ENCODE measurements around the gene KLK14.

KLK14 gene

DNA sequence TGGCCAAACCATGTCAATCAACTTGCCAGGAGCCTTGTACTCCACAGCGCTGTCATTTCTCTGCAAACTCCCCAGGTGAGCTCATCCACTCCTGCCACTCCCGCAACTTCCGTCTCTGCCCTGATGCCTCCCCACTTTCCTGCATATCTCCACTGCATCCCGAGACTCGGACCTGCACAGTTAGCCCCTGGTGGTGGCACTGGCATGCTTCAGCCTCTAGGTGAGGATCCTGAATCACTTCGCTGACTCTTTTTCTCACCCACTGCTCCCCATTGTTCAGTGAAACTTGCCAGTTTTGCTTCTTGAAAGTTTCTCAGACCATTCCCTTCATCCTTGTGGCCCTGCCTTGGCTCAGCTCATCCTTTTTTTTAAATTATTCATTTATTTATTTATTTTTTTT, 28.9 kb upstream of the KLK14 start:
- Histone ChIP-seq H3K9me3 (ENCODE audit: insufficient read depth, low read depth, low read length) (no peaks in the 10 kb centered on the region), H3K4me1 (ENCODE audit: insufficient read depth, low read length, poor library complexity, severe bottlenecking) (peaks cover 12% of the 10 kb centered on the region), H3K36me3 (ENCODE audit: insufficient read depth, low read length) (no peaks in the 10 kb centered on the region), H2AFZ (ENCODE audit: low read length) (no peak overlapping the region; the same call in 1 of the 2 replicates), H3K79me2 (ENCODE audit: insufficient read depth, low read length) (peaks cover 14% of the 10 kb centered on the region), H3K9me2 (replicated peaks; ENCODE audit: low read depth, low read length) (no peaks in the 10 kb centered on the region), H3K4me2 (ENCODE audit: low read depth, low read length, poor library complexity, severe bottlenecking) (no peak overlapping the region), H3F3A (ENCODE audit: low read depth) (no peaks in the 10 kb centered on the region), H3K27me3 (ENCODE audit: insufficient read depth, low read length, poor library complexity, severe bottlenecking) (no peaks in the 10 kb centered on the region), H3K9ac (ENCODE audit: low read depth, low read length, poor library complexity, severe bottlenecking) (no peak overlapping the region), H3K4me3 (ENCODE audit: low read length, poor library complexity, severe bottlenecking) (no peak overlapping the region), H4K20me1 (ENCODE audit: insufficient read depth, low read length, poor library complexity, severe bottlenecking) (no peaks in the 10 kb centered on the region)
- TF ChIP-seq, protein P1, sequence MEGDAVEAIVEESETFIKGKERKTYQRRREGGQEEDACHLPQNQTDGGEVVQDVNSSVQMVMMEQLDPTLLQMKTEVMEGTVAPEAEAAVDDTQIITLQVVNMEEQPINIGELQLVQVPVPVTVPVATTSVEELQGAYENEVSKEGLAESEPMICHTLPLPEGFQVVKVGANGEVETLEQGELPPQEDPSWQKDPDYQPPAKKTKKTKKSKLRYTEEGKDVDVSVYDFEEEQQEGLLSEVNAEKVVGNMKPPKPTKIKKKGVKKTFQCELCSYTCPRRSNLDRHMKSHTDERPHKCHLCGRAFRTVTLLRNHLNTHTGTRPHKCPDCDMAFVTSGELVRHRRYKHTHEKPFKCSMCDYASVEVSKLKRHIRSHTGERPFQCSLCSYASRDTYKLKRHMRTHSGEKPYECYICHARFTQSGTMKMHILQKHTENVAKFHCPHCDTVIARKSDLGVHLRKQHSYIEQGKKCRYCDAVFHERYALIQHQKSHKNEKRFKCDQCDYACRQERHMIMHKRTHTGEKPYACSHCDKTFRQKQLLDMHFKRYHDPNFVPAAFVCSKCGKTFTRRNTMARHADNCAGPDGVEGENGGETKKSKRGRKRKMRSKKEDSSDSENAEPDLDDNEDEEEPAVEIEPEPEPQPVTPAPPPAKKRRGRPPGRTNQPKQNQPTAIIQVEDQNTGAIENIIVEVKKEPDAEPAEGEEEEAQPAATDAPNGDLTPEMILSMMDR (conservative IDR thresholded peaks at IDR 0.05; ENCODE audit: low read length): peak; percentile 38
- no peak for TF ChIP-seq EZH2phosphoT487 (IDR thresholded peaks at IDR 0.05; ENCODE audit: borderline replicate concordance)

DNA sequence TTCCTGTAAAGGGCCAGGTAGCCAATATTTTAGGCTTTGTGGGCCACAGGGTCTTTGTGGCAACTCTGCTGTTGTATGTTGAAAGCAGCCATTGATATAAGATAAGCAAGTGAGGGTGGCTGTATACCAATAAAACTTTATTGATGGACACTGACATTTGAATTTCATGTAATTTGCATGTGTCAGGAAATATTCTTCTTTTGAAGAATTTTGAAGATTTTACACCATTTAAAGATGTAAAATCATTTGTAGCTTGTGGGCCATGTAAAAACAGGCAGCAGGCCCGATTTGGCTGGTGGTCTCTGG, 27.9 kb upstream of the KLK14 start:
- TF ChIP-seq, protein P1 (conservative IDR thresholded peaks at IDR 0.05; ENCODE audit: low read length): no peak
- no peak for TF ChIP-seq EZH2phosphoT487 (IDR thresholded peaks at IDR 0.05; ENCODE audit: borderline replicate concordance)
- Histone ChIP-seq H3K4me3 (ENCODE audit: low read length, poor library complexity, severe bottlenecking) (no peak overlapping the region), H3K4me1 (ENCODE audit: insufficient read depth, low read length, poor library complexity, severe bottlenecking) (peaks cover 16% of the 10 kb centered on the region), H3K27me3 (ENCODE audit: insufficient read depth, low read length, poor library complexity, severe bottlenecking) (no peaks in the 10 kb centered on the region), H3K79me2 (ENCODE audit: insufficient read depth, low read length) (peaks cover 14% of the 10 kb centered on the region), H3K9me3 (ENCODE audit: insufficient read depth, low read depth, low read length) (no peaks in the 10 kb centered on the region), H2AFZ (ENCODE audit: low read length) (no peak overlapping the region), H3K9ac (ENCODE audit: low read depth, low read length, poor library complexity, severe bottlenecking) (no peak overlapping the region), H3F3A (ENCODE audit: low read depth) (no peaks in the 10 kb centered on the region), H4K20me1 (ENCODE audit: insufficient read depth, low read length, poor library complexity, severe bottlenecking) (no peaks in the 10 kb centered on the region), H3K4me2 (ENCODE audit: low read depth, low read length, poor library complexity, severe bottlenecking) (no peak overlapping the region), H3K36me3 (ENCODE audit: insufficient read depth, low read length) (no peaks in the 10 kb centered on the region), H3K9me2 (replicated peaks; ENCODE audit: low read depth, low read length) (no peaks in the 10 kb centered on the region)

DNA sequence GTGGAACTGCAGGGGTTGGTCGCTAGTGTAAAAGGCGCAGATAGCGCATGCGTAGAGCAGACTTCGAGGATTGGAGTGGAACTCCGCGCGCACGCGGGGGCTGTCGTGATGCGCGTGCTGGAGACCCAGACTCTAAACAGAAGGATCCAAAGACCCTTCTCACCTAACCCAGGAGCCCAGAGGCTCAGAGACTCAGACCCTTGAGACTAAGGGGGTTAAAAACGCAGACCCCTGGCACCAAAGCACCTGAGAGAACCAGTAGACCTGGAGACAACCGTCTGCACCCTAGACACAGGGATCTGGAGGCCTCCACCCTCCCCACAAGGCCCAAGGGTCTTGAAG, 26.1 kb upstream of the KLK14 start:
- H3K4me1 ChIP-seq (ENCODE audit: insufficient read depth, low read length, poor library complexity, severe bottlenecking): peaks cover 16% of the 10 kb centered on the region
- peak overlapping the region; percentile 7; the same call in 1 of the 2 replicates for H2AFZ ChIP-seq (ENCODE audit: low read length)
- H3K4me3 ChIP-seq (ENCODE audit: low read length, poor library complexity, severe bottlenecking): peak overlapping the region; percentile 61
- TF ChIP-seq, protein P1 (conservative IDR thresholded peaks at IDR 0.05; ENCODE audit: low read length): no peak
- no peak for TF ChIP-seq EZH2phosphoT487 (IDR thresholded peaks at IDR 0.05; ENCODE audit: borderline replicate concordance)
- no peaks in the 10 kb centered on the region for H4K20me1 ChIP-seq (ENCODE audit: insufficient read depth, low read length, poor library complexity, severe bottlenecking)
- no peaks in the 10 kb centered on the region for H3K36me3 ChIP-seq (ENCODE audit: insufficient read depth, low read length)
- peaks cover 14% of the 10 kb centered on the region for H3K79me2 ChIP-seq (ENCODE audit: insufficient read depth, low read length)
- H3K4me2 ChIP-seq (ENCODE audit: low read depth, low read length, poor library complexity, severe bottlenecking): peak overlapping the region; percentile 68
- H3K9me2 ChIP-seq (replicated peaks; ENCODE audit: low read depth, low read length): no peaks in the 10 kb centered on the region
- no peaks in the 10 kb centered on the region for H3K9me3 ChIP-seq (ENCODE audit: insufficient read depth, low read depth, low read length)
- no peaks in the 10 kb centered on the region for H3K27me3 ChIP-seq (ENCODE audit: insufficient read depth, low read length, poor library complexity, severe bottlenecking)
- no peak overlapping the region for H3K9ac ChIP-seq (ENCODE audit: low read depth, low read length, poor library complexity, severe bottlenecking)
- H3F3A ChIP-seq (ENCODE audit: low read depth): no peaks in the 10 kb centered on the region

Measured in Loucy (cell line).